ENCODE measurements around the gene LRRC28.

LRRC28 gene

DNA sequence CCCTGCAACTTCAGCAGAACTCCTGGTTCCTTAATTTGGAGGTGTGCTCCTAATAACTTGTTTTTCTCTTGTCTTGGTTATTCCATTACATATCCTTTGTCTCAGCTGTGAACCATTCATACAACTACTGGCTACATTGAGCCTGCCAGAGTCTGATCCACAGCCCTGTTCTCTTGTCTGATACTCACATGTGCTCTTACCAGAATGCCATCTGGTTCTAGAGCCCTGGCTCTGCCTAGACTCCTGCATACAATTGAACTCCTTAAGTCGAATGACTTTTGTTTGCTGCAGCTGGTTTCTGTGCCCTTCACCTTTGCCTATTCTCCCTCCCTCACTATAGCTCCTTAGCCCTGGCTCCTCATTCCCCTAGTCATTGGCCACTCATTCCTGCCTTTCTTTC lies 85.5 kb downstream of the LRRC28 start:
- TF ChIP-seq POLR2AphosphoS5 (IDR thresholded peaks at IDR 0.05; ENCODE audit: low read depth) (no peak), GABPA (IDR thresholded peaks at IDR 0.05; ENCODE audit: low read depth) (no peak), SPI1 (IDR thresholded peaks at IDR 0.05; ENCODE audit: borderline replicate concordance, low read depth) (no peak)
- TF ChIP-seq, protein P1, sequence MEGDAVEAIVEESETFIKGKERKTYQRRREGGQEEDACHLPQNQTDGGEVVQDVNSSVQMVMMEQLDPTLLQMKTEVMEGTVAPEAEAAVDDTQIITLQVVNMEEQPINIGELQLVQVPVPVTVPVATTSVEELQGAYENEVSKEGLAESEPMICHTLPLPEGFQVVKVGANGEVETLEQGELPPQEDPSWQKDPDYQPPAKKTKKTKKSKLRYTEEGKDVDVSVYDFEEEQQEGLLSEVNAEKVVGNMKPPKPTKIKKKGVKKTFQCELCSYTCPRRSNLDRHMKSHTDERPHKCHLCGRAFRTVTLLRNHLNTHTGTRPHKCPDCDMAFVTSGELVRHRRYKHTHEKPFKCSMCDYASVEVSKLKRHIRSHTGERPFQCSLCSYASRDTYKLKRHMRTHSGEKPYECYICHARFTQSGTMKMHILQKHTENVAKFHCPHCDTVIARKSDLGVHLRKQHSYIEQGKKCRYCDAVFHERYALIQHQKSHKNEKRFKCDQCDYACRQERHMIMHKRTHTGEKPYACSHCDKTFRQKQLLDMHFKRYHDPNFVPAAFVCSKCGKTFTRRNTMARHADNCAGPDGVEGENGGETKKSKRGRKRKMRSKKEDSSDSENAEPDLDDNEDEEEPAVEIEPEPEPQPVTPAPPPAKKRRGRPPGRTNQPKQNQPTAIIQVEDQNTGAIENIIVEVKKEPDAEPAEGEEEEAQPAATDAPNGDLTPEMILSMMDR (IDR thresholded peaks at IDR 0.05; ENCODE audit: insufficient read depth, low read length), result no peak
- TF ChIP-seq, protein P2, sequence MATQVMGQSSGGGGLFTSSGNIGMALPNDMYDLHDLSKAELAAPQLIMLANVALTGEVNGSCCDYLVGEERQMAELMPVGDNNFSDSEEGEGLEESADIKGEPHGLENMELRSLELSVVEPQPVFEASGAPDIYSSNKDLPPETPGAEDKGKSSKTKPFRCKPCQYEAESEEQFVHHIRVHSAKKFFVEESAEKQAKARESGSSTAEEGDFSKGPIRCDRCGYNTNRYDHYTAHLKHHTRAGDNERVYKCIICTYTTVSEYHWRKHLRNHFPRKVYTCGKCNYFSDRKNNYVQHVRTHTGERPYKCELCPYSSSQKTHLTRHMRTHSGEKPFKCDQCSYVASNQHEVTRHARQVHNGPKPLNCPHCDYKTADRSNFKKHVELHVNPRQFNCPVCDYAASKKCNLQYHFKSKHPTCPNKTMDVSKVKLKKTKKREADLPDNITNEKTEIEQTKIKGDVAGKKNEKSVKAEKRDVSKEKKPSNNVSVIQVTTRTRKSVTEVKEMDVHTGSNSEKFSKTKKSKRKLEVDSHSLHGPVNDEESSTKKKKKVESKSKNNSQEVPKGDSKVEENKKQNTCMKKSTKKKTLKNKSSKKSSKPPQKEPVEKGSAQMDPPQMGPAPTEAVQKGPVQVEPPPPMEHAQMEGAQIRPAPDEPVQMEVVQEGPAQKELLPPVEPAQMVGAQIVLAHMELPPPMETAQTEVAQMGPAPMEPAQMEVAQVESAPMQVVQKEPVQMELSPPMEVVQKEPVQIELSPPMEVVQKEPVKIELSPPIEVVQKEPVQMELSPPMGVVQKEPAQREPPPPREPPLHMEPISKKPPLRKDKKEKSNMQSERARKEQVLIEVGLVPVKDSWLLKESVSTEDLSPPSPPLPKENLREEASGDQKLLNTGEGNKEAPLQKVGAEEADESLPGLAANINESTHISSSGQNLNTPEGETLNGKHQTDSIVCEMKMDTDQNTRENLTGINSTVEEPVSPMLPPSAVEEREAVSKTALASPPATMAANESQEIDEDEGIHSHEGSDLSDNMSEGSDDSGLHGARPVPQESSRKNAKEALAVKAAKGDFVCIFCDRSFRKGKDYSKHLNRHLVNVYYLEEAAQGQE (IDR thresholded peaks at IDR 0.05; ENCODE audit: insufficient replicate concordance, low read depth), result no peak
- Histone ChIP-seq H3K4me3 (replicated peaks; ENCODE audit: insufficient read depth, low read length) (no peak overlapping the region), H3K27me3 (ENCODE audit: insufficient read depth, poor library complexity, severe bottlenecking) (no peaks in the 10 kb centered on the region), H3K27ac (replicated peaks) (no peak overlapping the region)
- DNase-seq (ENCODE audit: low read depth in 1 of 2, low spot score in 1 of 2), result no peak

DNA sequence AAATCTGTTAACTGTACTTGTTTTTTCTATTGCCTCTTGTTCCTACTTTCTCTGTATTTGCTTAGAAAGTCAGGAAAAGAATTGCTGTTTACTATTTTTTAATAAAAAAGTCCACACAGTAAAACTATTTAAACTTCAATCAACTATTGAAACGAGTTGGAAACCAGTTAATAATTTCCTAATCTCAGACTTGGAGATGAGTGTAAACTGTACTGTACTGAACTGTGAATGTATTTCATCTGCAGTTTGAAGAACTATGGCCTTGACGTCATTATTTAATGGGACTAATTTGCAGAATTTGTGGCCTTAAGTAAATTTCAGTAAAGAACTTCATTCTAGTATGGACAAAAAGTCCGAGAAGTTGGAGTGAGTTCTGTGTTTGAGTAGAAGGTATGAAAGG lies 89.1 kb downstream of the LRRC28 start:
- H3K4me3 ChIP-seq (replicated peaks; ENCODE audit: insufficient read depth, low read length), result no peak overlapping the region
- no peaks in the 10 kb centered on the region for H3K27me3 ChIP-seq (ENCODE audit: insufficient read depth, poor library complexity, severe bottlenecking)
- TF ChIP-seq, protein P2 (IDR thresholded peaks at IDR 0.05; ENCODE audit: insufficient replicate concordance, low read depth), result no peak
- TF ChIP-seq POLR2AphosphoS5 (IDR thresholded peaks at IDR 0.05; ENCODE audit: low read depth), result no peak
- TF ChIP-seq, protein P1 (IDR thresholded peaks at IDR 0.05; ENCODE audit: insufficient read depth, low read length), result no peak
- no peak for TF ChIP-seq GABPA (IDR thresholded peaks at IDR 0.05; ENCODE audit: low read depth)
- no peak overlapping the region for H3K27ac ChIP-seq (replicated peaks)
- DNase-seq (ENCODE audit: low read depth in 1 of 2, low spot score in 1 of 2), result no peak

GRCh38 chr15:99341786-99342185 lies 90.5 kb downstream of the LRRC28 start:
- DNase-seq (ENCODE audit: low read depth in 1 of 2, low spot score in 1 of 2), result no peak
- H3K27ac ChIP-seq (replicated peaks), result no peak overlapping the region
- no peaks in the 10 kb centered on the region for H3K27me3 ChIP-seq (ENCODE audit: insufficient read depth, poor library complexity, severe bottlenecking)
- TF ChIP-seq GABPA (IDR thresholded peaks at IDR 0.05; ENCODE audit: low read depth) (no peak), POLR2AphosphoS5 (IDR thresholded peaks at IDR 0.05; ENCODE audit: low read depth) (no peak), SPI1 (IDR thresholded peaks at IDR 0.05; ENCODE audit: borderline replicate concordance, low read depth) (no peak)
- TF ChIP-seq, protein P2 (IDR thresholded peaks at IDR 0.05; ENCODE audit: insufficient replicate concordance, low read depth), result no peak
- TF ChIP-seq, protein P1 (IDR thresholded peaks at IDR 0.05; ENCODE audit: insufficient read depth, low read length), result no peak
- no peak overlapping the region for H3K4me3 ChIP-seq (replicated peaks; ENCODE audit: insufficient read depth, low read length)
